Measurements from ENCODE around the gene PDZD2.

PDZD2 gene

GRCh38 chr5:31833710-31834109 is 194.8 kb downstream of the PDZD2 start:
- no peak for DNase-seq

DNA sequence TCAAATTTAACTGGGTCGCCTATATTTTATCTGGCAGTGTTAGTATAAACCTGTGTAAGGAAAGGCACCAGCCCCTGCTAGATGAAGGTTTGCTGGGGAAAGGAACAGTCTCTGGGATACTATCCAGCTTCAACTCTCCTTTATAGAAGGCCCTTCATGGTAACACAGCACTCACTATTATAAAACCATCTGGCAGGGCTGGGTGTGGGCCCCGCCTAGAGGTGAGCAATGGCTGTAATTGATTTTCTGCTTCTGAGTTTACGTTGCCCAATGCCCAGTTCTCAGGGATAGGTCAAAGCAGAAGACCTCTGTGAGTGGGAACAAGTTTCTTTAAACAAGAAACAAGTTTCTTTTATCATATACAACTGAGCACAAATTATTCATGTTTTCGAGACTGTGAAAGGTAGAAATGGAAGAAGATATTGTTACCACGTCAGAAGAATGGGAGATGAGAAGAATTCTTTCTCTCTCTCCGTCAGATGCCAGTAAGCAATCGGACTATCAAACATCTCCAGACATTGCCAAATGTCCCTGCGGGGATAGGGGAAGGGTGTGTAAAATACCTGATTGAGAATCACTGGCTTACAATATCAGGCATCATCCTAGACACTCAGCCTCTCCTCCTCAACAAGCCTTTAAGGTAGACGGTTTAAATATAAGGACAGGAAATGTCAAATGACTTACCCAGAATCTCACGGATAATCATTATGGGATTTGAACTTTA is 205.9 kb downstream of the PDZD2 start:
- DNase-seq: no peak

DNA sequence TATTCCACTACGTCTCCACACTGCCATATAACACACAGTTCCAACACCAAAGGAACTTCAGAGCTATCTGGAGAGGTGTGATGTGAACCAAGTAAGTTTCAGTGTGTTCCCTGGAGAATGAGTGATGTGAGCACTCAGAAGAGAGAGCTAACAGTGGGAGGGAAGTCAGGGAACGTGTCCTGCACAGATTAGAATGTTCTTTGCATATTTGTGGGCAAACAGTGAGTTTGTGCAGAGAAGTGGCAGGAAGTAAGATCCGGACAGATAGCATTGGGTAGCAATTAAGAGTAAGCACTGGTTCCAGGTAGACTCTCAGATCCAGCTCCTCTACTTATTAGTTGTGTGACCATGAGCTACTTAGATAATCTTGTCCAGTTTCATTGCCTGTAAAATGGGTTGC is 206.4 kb downstream of the PDZD2 start:
- DNase-seq: no peak

- no peak for DNase-seq
Measured at GRCh38 chr5:31846934-31847333, 208.0 kb downstream of the PDZD2 start.

DNA sequence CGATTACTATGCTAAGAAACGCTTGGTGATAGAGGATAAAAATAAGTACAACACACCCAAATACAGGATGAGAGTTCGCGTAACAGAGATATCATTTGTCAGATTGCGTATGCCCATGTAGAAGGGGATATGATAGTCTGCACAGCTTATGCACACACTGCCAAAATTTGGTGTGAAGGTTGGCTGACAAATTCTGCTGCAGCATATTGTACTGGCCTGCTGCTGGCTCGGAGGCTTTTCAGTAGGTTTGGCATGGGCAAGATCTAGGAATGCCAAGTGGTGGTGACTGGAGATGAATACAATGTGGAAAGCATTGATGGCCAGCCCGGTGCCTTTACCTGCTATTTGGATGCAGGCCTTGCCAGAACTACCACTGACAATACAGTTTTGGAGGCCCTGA is 208.4 kb downstream of the PDZD2 start:
- DNase-seq: no peak

DNA sequence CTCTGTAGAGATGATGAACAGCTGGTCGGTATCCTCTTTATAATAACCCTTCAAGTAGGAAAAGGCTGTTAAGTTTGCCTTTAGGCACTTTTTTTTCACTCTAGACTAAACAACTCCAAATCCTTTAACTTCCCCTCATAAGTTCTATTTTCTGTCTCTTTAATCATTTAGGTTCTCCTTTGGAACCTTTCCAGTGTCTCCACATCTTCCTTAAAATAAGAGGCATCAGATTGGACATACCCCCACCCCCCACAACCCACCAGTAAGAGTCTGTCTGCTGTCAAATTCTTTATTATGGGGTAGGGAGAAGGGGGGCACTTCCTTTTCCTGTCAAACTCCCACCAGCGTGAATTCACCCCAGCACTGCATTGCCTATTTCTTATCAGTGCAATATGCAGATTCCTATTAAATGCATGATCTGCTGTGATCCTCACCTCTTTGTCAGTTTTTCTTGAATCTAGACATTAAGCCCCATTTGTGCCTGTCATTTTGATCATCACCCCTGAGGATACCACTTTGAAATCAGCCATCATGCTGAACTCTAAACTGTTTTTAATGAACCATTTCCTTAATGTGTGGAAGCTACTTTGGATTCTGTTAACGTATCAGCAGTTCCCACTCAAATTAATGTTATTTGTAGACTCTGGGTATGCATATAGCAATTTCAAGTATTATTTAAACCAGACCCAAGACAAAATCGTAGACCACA is 212.2 kb downstream of the PDZD2 start:
- DNase-seq: no peak

DNA sequence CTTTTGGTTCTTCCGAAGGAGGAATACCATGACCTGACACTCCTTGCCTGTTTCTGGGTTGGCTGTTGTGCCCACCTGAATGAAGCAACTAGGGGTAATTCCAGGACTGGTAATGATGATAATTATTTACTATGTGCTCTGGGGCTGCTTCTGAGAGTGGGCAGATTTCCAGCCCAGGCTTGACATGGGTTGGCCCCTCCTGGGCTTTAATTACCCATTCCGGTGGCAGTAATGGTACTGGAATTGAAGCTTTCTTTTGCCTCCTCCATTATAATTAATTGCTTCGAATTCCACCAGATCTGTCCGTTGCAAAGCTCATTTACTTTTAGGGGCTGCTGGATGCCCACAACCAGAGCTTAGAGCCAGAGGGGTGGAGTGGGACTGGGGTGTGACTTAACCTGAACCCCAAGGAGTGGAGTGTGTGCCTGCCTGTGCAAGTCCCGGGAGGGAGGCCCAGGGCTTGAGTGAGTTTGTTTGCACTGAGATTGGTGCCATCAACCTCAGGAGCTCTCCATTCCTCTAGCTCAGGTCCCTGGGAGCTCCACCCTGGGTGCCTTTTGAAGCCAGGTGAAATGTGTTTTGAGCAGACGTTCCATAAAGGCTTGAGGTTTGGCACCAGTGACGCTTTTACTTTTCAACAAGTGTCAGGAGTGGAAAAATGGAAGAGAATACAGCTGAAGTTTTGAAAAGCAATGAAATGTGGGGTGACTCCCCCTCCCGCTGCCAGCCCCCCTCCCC is 214.6 kb downstream of the PDZD2 start:
- no peak for DNase-seq

DNA sequence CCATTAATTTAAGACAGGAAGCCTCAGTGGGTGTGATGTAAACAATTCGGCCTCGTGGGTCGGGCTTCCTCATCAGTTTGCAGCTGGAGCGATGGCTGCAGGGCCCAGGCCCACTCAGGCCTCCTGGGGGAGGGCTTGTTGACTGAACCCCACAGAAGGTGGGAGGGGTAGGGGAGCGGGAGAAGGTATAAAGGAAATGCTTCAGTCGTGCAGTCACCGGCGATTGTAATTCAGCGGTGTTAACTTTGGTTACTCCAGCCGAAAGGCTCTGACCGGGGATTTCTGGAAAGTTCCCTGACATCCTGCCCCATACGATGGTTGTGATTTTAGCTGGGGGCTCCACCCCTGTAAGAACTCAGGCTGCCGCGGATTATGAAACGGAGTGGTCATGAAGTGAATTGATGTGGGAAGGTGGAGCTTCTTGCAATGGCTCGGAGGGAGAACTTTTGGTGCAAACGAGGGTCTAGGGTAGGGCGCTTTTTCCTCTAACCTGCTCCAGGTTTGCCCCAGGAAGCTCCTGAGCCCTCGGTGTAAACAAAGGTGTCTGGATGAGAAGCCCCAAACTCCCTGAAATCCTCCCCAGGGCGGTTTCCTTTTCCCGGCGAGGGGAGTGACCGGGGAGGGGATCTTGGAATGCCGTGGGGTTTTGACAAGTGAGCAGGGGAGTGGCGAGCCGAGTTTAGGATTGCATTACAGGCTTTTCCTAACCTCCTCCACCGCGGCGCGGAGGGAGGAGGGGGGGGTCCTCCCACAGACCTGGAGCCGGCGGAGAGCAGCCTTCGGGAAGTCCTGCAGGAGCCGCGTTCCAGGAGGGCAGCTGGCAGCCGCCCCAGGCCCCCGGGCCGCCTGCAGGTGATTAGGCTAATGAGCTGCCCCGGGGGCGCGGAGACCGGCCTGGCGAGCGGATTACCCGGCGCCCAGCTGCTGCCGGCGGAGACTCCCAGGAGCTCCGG is 215.5 kb downstream of the PDZD2 start:
- no peak for DNase-seq

DNA sequence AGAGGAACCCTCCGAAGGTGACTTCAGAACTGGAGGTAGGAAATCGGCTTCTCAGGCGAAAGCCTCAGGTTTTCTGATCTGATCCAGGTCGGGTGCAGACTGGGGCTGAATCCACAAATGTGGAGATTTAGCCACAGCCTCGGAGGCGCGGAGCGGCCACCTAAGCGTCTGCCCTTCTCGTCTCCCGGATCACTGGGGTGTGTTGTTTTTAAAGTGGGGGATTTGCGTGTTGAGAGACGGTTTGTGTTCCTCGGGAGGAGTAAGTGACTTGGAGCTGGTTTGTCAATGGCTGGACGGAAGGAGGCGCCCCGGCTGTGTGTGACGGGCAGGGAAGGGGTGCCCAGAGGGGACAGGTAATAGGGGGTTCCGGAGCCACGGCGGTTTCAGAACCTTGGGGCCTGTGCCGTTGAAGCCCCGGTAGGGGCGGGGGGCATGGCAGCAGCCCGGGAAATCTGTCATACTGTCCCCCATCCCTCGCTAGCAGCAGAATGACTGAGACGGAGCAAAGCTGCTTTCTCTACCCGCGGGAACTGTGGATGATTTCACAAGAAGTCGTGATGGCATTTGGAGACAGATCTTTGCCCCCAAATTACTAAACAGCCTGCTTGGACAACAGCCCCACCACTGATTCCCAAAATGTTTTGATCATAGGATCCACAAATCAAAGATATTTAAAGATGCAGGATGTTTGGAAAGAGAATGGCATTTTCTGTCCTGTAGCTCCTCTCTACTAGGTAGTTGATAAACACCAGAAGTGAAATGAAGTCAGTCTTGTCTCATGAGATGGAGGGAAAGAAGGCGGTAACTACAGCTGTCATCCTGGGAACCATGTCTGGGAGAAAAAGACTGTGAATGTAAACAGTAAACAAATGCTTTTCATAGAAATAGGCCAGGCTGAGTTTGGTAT is 216.5 kb downstream of the PDZD2 start:
- DNase-seq: no peak

- DNase-seq: no peak
Measured at GRCh38 chr5:31859096-31859495, 220.2 kb downstream of the PDZD2 start.

GRCh38 chr5:31860278-31860677 is 221.3 kb downstream of the PDZD2 start:
- DNase-seq: no peak

- no peak for DNase-seq
Measured at GRCh38 chr5:31860726-31861433, 221.9 kb downstream of the PDZD2 start.

DNA sequence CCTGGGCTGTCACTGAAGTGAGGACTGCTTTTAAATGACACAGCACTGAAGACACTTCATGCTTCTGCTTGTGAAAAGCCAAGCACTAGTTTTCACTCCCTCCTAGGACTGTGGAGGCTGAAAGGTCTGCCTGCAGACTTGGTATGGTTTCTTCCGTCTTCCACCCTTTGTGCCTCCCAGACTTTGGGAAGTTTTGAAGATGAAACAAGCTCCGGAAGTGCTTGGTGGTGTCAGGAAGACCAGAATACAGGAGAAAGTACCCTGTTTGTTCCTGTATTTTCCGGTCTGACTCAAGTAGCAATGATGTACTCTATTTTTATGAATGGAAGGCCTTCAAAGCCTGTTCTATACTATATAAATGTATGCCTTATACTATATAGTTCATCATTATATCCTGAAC is 222.7 kb downstream of the PDZD2 start:
- DNase-seq: no peak

- no peak for DNase-seq
Measured at GRCh38 chr5:31863991-31864411, 225.1 kb downstream of the PDZD2 start.

DNA sequence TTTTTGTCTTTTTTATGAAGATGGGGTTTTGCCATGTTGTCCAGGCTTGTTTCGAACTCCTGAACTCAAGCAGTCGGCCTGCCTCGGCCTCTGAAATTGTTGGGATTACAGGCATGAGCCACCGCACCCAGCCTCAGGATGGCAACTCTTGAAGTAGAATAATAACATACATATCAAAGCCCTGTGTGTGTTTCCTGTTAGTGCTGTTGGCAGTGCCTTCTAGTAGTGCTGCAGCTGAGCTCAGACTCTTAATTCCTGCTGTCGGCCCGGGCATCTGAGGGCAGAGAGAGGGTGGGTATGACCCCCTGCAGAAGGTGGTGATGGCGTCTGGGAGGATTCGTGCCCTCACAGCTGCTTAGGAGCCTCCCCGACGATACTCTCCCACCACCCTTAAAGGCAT is 227.2 kb downstream of the PDZD2 start:
- no peak for DNase-seq

GRCh38 chr5:31867219-31867618 is 228.3 kb downstream of the PDZD2 start:
- DNase-seq: no peak

DNA sequence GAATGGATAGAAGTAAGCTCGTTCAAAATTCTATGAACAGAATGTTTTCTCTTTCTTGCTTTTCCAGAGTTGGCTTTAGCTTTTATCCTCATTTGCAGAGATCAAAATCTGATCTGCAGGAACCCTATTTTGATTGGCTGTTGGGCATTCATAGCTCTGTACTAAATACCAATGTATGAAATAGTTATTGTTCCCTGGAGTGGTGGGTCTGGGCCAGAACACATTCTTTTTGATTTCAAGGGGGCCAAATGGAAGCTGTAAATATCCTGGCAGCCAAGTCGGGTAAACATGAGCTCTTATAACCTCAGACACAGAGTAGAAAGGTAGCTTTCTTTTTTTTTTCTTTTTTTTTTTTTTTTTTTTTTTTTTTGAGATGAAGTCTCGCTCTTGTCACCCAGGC is 241.5 kb downstream of the PDZD2 start:
- no peak for DNase-seq

DNA sequence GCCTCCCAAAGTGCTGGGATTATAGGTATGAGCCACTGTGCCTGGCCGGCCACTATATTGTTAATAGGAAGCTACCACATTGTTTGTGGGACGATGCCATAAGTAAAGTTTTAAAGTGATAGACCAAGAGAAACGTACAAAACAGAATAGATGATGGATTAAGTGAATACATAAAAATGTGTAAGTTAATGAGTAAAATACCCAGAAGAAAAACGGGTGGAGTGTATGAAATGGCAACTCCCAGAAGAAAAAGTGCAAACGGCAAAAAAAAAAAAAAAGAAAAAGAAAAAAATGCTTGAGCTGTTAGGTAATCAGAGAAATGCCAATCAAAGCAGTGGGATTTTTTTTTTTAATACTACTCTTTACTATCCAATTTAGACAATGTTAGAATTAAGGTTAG is 246.0 kb downstream of the PDZD2 start:
- DNase-seq: no peak

DNA sequence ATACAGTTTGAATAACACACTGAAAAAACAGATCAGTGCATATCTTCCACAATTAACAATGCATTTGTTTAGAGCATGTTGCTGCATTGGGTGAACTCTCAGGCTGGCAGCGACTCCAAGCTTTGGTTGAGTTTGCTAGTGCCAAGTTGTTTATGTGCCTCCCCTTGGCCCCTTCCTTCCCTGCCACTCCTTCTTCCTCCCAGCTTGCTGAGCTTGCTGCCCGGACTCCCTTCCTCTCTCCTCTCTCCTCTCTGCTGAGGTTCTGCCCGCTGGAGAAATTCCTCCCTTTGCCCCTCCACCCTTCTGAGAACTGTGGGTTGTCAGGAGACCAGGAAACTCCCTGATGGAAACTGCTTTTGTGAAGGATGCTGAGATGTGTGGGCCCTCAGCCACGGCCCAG is 247.3 kb downstream of the PDZD2 start:
- DNase-seq: no peak

DNA sequence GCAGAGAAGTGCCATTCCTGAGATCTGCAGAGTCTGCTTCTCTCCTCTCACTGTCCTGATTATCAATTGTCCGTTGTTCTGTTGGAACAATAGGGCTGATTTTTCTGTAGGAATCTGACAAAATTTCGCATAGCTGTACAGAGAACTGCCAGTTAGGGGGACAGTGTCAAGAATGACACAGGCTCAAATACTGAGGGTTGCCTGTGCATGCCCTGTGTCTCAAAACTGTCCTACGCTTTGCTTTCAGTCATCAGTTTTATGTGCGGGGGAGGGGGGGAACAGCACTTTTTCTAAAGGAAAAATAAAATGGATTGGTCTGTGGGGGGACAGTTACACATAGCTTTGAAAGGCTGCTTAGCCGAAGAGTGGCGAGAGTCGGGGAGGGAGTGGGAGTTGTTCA is 248.6 kb downstream of the PDZD2 start:
- DNase-seq: no peak

- no peak for DNase-seq
Measured at GRCh38 chr5:31888564-31888963, 249.6 kb downstream of the PDZD2 start.
